Subcutaneous adipose tissue (tissue), 4 donors: Measurements from ENCODE around the gene RPL35. TPM values are rescaled to one million over a fixed set of nuclear protein-coding genes. Genes with fewer than 3 reads are reported as not detected.

Experiments used
- total RNA-seq, 4 donors: library from RNA; depleted of rRNA; stranded (reverse); fragments of >200 nt; gene quantifications; one replicate each; pipeline ENCODE4 v1.1.0, GENCODE V29; 2016
- TF ChIP-seq, protein P1 (sequence below): fragments of 450-650 bp; IDR thresholded peaks from one replicate; pipeline ENCODE4 v1.5.1; 2016; ENCODE audit warnings: low read depth, mild to moderate bottlenecking, control low read depth, antibody characterized with exemption, moderate library complexity

Gene RPL35
- total RNA-seq, 4 donors from 2014 or later, result 1,659 to 2,605 (median 2,251) TPM

- TF ChIP-seq, protein P1, sequence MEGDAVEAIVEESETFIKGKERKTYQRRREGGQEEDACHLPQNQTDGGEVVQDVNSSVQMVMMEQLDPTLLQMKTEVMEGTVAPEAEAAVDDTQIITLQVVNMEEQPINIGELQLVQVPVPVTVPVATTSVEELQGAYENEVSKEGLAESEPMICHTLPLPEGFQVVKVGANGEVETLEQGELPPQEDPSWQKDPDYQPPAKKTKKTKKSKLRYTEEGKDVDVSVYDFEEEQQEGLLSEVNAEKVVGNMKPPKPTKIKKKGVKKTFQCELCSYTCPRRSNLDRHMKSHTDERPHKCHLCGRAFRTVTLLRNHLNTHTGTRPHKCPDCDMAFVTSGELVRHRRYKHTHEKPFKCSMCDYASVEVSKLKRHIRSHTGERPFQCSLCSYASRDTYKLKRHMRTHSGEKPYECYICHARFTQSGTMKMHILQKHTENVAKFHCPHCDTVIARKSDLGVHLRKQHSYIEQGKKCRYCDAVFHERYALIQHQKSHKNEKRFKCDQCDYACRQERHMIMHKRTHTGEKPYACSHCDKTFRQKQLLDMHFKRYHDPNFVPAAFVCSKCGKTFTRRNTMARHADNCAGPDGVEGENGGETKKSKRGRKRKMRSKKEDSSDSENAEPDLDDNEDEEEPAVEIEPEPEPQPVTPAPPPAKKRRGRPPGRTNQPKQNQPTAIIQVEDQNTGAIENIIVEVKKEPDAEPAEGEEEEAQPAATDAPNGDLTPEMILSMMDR, result no peak
These were observed 7.0 kb upstream of the RPL35 start for GRCh38 chr9:124868511-124869465.

GRCh38 chr9:124863371-124863871 lies 1.7 kb upstream of the RPL35 start:
- TF ChIP-seq, protein P1, result no peak

GRCh38 chr9:124860582-124861341 lies 995 bp downstream of the RPL35 start:
- TF ChIP-seq, protein P1, result no peak

DNA sequence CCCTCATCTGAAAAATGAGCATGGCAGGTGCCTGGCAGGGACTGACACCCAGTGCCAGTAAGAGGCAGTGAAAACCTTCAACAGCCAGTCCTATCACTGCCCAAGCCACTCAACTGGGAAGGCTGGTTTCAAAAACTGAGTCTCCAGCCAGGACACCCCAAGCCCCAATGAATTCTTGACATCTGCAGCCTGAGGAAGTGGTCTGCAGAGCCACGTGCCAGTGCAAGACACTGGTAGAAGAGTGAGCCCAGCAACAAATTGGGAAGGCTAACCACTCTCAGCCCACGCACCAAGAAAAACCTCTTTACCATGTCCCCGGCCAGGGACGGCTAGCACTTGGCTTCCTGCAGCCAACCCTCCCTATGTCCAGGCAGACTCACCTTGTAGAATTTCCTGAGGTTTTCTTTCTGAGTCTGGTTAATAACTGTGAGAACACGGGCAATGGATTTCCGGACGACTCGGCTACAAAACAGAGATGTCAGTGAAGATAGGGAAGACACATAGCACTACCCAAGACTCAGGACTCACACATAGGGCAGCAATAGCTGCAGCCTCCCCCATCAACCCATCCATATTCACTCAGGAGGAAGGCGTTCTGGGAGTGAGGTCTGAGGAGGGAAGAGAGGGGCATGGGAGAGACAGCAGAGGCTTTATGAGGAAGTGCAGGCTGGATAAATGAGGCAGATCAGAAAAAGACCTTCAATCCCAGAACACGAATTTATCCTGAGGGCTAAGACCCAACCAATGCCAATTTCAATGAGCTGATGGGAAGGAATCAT lies 1.8 kb downstream of the RPL35 start:
- TF ChIP-seq, protein P1, result no peak

GRCh38 chr9:124858330-124859046 lies 3.3 kb downstream of the RPL35 start:
- TF ChIP-seq, protein P1, result no peak

GRCh38 chr9:124857533-124858162 lies 4.1 kb downstream of the RPL35 start:
- TF ChIP-seq, protein P1, result no peak
